ENCODE measurements around the gene WNT1.
A peak's percentile ranks its signal among the peaks of the same experiment; 100 is the strongest.

WNT1 gene

DNA sequence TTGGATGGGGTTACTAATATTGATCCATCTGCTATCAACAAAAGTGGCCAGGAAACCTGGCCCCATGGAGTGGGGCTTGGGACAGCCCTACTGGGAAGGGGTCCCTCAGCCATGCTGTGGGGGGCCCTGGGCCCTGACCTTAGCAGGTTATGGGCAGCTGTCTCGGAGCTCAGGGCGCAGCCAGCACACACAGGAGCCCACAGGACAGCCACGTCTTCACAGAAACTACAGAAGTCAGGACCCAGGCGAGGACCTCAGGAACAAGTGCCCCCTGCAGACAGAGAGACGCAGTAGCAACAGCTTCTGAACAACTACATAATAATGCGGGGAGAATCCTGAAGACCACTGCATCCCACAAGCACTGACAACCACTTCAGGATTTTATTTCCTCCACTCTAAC, 41.0 kb upstream of the WNT1 start:
- TF ChIP-seq, protein P1, sequence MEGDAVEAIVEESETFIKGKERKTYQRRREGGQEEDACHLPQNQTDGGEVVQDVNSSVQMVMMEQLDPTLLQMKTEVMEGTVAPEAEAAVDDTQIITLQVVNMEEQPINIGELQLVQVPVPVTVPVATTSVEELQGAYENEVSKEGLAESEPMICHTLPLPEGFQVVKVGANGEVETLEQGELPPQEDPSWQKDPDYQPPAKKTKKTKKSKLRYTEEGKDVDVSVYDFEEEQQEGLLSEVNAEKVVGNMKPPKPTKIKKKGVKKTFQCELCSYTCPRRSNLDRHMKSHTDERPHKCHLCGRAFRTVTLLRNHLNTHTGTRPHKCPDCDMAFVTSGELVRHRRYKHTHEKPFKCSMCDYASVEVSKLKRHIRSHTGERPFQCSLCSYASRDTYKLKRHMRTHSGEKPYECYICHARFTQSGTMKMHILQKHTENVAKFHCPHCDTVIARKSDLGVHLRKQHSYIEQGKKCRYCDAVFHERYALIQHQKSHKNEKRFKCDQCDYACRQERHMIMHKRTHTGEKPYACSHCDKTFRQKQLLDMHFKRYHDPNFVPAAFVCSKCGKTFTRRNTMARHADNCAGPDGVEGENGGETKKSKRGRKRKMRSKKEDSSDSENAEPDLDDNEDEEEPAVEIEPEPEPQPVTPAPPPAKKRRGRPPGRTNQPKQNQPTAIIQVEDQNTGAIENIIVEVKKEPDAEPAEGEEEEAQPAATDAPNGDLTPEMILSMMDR (IDR thresholded peaks at IDR 0.05; ENCODE audit: insufficient read depth, low read depth, low read length, missing control alignments), result peak; percentile 16
- no peak overlapping the region for H3K4me3 ChIP-seq (ENCODE audit: low read length)
- no peak for DNase-seq (ENCODE audit: low read depth)

DNA sequence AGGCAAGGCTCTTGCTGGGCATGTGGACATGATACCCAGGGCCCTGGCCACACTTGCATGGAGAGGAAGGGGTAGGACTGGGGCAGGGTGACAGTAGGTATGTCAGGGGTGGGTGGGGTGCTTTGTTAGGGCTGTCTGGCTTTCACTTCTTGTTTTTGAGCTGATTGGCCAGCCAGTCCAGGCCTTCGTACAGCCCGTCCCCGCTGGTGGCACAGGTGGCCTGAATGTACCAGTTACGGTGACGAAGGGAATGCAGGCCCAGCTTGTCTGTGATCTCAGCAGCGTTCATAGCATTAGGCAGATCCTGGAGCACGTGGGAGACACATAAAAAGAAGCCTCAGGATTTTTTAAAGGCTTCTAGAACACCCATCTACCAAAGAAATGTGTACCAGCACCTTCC, 39.3 kb upstream of the WNT1 start:
- TF ChIP-seq, protein P1 (IDR thresholded peaks at IDR 0.05; ENCODE audit: insufficient read depth, low read depth, low read length, missing control alignments), result no peak
- DNase-seq (ENCODE audit: low read depth), result no peak

DNA sequence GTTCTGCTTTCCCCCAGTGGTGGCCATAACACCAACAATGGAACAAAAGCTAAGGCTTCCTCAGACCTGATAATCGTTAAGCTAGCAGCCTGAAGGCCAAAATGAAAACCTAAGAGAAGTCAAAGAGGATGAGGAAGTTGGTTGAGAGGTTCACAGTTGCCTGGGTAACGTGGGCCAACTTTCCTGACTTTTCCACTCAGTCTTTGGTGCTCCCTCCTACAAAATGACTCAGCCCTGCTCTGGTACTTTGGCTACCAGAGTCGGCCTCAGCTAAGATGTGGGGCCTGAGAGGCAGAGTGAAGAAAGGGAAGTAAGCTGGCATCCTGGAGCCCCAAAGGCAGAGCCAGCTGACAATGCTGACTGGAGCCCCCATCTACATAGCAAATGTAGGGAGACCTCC, 37.9 kb upstream of the WNT1 start:
- no peak for DNase-seq (ENCODE audit: low read depth)
- no peak overlapping the region for H3K4me3 ChIP-seq (ENCODE audit: low read length)
- TF ChIP-seq, protein P1 (IDR thresholded peaks at IDR 0.05; ENCODE audit: insufficient read depth, low read depth, low read length, missing control alignments), result no peak

More for the DNA sequence above, 39.3 kb upstream of the WNT1 start:
- no peak overlapping the region for H3K4me3 ChIP-seq (ENCODE audit: low read length)

DNA sequence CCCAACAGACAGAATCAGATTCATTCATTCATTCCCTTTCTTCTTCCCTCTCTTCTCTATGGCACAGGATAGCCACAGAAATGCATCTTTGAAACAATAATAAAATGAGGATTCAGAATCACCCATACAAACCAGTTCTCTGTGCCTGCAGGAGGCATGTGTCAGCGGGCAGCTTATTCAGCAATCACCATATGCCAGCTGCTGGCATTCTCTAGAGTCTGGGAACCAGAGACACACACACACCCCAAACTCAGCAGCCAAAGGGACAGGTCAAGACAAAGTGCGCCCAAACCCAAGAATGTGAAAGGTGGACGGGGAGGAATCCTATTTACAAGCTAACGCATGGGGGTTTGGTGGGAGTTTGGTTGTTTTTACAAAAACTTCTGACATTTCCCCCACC, 34.9 kb upstream of the WNT1 start:
- no peak overlapping the region for H3K4me3 ChIP-seq (ENCODE audit: low read length)
- TF ChIP-seq, protein P1 (IDR thresholded peaks at IDR 0.05; ENCODE audit: insufficient read depth, low read depth, low read length, missing control alignments), result no peak
- DNase-seq (ENCODE audit: low read depth), result peak; percentile 39

DNA sequence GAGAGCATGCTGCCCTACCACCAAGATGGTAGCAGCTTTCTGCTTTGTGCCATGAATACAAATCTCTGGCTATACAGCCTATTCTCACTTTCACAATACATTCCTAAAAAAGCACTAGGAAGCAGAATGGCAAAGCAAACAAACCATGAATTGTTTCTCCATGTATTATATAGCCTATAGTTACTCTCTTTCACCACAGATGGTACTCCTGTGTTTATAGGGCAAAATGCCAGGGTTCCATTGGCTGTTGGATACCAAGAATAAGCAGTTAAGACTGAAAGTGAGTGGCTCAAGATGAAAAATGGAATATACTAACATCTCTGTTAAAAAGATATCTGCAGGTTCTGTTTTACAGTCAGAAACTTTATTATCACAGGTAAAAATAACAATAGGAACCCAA, 31.9 kb upstream of the WNT1 start:
- DNase-seq (ENCODE audit: low read depth), result no peak
- no peak overlapping the region for H3K4me3 ChIP-seq (ENCODE audit: low read length)
- TF ChIP-seq, protein P1 (IDR thresholded peaks at IDR 0.05; ENCODE audit: insufficient read depth, low read depth, low read length, missing control alignments), result no peak

DNA sequence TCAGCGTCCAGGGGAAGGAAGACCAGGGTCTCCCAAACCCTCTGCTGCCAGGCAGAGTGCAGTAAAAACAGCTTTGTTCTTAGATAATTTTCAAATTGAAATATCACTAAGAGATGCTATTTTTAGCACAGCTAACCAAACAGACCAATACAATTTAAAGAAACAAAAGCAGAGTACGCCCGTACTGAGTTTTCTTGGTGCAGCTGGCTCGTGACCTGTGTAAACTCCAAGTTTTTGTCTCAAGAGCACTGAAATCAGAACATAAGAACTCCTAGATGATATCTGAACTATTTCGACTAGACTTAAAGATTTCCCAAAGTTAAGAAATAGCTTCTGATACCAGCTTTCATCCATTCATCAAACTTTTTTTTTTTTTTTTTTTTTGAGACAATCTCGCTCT, 31.2 kb upstream of the WNT1 start:
- H3K4me3 ChIP-seq (ENCODE audit: low read length), result no peak overlapping the region
- no peak for DNase-seq (ENCODE audit: low read depth)
- TF ChIP-seq, protein P1 (IDR thresholded peaks at IDR 0.05; ENCODE audit: insufficient read depth, low read depth, low read length, missing control alignments), result no peak

DNA sequence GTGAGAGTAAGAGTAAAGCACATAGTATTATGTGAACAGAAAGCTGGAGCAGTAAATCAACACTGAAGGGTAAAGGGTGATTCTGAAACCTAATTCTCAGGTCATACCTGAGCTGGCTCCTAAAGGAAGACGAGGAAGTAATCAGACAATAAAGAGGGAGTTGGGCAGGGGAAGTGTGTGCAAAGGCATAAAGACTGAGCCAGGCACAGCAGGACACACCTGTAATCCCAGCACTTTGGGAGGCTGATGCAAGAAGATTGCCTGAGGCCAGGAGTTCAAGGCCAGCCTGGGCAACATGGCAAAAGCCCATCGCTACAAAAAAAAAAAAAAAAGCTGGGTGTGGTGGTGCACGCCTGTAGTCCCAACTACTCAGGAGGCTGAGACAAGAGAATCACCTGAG, 30.4 kb upstream of the WNT1 start:
- no peak overlapping the region for H3K4me3 ChIP-seq (ENCODE audit: low read length)
- TF ChIP-seq, protein P1 (IDR thresholded peaks at IDR 0.05; ENCODE audit: insufficient read depth, low read depth, low read length, missing control alignments), result no peak
- DNase-seq (ENCODE audit: low read depth), result no peak
